EL (cell line): ENCODE measurements around the gene PLEKHG4B.
A peak's percentile ranks its signal among the peaks of the same experiment; 100 is the strongest.

Source experiments
- DNase-seq: peaks from one replicate; pipeline ENCODE4 v3.0.0-alpha.2; 2016

Gene PLEKHG4B

DNA sequence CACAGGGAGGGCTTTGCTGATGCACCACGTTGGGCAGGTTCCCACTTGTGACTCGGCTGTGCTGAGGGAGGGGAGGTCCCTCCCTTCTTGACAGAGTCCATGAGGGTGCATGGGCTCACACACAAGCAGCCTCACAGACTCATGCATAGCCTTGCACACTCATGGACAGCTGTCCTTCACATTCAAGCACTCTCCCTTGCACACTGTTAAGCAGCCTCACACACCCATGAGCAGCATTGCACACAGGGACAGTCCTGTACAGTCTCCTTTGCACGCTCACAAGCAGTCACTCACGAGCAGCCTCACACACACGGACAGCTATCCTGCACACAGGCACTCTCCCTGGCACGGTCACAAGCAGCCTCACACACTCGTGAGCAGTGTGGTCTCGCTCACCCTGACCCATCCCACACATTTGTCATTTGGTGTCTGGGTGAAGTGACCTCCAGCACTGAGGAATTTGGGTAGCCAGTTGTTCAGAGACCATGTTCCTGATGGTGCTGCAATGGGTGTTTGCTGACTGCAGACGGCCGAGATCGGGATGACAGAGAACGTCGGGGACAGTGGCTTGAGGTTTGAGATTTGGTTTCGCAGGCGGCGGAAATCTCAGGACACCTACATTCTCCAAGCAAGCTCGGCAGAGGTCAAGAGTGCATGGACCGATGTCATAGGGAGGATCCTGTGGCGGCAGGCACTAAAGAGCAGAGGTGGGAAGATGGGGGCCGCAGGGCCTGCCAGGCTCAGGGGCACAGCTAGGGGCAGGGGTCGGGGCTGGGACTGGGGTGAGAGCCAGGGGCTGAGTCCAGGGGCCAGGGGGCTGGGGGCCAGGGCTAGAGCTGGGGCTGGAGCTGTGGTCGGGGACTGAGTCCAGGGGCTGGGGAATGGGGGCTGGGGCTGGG is 81.7 kb downstream of the PLEKHG4B start:
- no peak for DNase-seq

DNA sequence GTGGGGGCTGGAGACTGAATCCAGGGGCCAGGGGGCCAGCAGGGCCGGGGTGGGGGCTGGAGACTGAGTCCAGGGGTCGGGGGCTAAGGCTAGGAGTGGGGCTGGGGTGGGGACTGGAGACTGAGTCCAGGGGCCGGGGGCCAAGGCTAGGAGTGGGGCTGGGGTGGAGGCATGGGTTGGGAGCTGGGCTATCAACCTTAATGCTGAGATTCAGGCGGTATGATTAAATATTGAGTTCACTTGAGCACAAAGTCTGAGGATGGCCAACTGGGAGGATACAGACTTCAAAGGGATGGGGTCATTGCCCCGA is 82.3 kb downstream of the PLEKHG4B start:
- DNase-seq, result no peak

DNA sequence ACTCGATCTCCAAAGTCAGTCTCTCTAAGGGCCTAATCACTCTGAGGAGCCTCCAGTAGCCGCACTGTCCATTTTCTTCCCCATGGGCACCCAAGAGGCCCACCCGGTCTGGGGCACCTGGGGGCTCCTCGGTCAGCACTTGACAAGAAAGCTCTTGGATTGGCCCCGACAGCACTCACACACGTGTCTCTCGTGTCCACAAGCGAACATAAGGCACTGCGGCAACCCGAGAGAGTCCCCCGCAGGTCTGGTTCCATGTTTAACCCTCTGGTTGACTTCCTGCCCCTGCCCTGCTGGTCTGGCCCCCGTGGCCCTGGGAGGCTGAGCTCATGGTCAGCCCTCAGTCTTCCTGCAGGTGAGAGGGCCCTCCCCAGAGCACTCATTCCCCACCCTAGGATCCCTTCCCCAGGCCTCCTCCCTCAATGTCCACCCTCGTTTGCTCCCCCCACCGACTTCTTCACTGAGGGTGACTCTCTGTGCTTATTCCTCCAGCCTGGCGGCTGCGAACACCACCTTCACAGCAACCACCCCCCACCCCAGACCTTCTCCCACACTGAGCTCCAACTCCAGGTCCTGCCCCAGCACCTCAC is 83.0 kb downstream of the PLEKHG4B start:
- DNase-seq, result no peak

DNA sequence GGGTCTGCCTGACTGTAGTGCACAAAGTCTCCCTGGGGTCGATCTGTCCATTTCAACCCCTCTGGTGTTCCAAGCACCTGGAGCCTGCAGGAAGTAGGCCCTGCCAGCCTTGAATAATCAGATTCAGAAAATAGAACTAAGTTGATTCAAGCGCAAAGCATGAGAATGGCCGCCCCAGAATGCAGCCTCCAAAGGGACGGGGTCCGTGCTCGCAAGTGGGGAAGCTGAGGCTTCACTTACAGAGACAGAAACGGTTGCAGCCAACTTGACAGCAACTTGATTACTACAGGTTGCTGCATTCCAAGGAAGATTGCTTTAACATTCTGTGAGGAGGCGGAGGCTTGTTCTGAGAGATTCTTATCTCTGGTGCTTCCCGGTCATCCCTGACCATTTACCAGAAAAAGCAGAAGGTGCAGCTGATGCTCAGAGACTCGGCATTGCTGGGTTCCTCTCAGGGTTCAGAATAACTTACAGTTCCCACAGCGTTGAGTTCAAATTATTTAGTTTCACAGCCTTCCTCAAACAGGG is 84.4 kb downstream of the PLEKHG4B start:
- DNase-seq, result no peak

DNA sequence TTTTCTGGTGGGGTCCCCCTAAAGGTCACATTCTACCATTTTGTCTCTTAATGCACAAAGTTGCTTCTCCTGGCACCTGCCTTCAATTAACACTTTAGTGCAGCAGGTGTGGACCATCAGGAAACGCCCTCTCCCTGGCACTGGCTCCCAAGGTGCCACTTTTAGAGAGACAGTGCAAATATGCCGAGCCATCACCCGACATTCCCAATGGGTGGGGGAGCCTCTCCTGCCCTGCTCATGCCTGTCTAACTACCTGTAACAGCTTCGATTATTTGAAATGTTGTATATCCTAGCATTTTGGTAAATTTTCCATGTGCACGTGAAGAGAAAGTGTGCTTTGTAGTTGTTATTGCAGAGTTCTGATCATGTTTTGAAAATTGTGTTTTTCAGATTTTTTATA is 86.1 kb downstream of the PLEKHG4B start:
- no peak for DNase-seq

DNA sequence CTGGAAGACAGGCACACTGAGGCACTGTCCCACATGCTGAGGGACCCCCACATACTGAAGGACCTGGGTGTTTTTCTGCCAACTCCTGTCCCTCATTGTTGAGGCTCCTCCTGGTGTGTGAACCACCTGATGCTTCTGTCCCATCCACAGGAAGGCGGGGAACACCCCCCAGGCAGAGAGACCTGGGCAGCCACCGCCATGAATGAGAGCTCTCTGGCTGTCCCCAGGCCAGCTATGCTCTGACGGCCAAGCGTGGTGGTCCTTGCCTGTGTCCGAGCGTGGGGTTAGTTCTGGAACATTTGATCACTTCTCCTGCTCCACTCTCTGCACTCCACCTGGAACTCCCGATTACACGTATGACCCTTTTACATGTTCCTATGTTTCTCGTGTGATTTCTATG is 87.4 kb downstream of the PLEKHG4B start:
- no peak for DNase-seq

DNA sequence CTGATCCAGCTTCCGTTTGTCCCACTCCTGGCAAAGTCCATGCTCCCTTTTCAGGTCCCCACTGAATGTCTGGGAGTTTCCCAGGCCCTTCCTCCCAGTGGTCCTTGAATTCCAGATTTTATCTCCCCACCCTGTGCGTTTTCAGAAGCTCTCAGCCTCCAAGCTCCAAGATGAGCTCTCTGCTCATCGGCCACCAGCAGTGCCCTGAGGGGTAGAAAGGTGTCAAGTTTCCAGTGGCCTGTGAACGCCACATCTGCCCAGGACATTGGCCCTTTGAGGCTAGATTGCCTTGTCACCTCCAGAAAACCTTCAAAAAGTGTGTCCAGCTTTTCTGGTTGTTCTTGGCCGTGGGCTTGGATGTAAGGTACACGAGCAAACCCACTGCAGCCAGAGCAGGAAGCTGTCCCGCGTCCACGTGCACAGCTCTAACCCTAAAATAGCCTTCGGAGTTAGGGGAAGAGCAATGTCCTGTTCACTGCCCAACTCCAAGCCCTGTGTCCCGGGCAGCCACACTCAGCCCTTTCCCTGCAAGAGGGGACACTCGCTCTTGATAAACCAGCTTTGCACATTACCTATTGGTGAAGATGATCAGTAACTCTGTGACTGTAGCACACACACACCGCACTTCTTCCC is 88.4 kb downstream of the PLEKHG4B start:
- no peak for DNase-seq

DNA sequence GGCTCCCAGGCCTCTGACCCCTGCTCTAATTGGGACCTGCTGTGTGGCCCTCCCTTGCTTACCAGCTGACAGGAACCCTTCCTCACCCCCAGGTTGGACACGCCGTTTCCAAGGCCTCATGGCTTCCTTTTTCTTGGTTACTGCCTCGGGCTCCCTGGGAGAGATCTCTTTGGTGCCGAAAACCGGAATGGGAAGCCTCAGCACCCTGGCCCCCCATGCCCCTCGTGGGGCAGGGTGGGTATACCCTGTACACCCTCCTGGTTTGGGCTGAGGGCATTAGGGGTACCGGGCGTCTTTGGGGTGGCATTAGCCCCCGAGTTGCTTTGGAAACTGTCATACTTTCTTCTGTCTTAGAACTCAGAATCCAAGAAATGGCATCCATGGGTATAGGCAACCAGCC is 89.2 kb downstream of the PLEKHG4B start:
- no peak for DNase-seq

DNA sequence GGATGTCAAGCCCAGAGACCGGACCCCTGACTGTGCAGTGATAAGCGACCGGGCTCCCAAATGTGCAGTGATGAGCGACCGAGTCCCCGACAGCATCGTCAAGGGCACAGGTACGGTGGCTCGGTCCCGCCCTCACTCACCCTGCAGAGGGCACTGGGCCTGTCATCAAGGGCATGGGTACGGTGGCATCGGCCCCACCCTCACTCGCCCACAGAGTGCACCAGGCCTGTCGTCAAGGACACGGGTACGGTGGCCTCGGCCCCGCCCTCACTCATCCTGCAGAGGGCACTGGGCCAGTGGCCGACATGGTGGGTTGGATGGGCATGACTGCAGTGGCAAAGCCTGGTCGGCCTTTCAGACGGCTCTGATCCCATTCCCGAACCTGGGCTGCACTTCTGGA is 89.6 kb downstream of the PLEKHG4B start:
- no peak for DNase-seq

DNA sequence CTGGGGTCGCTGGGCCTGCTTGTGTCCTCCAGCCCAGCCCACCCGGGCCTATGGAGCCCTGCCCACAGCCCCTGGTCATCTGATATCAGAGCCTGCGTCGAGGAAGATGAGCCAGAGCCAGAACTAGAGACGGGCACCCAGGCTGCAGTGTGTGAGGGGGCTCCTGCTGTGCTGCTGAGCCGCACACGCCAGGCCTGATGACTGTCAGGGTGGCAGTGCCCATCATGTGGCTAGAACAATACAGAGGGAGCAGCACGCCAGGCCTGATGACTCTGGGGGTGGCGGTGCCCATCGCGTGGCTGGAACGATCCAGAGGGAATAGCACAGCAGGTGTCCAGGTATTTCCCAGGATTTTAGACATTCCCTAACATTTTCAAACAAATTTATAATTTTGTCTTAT is 90.2 kb downstream of the PLEKHG4B start:
- no peak for DNase-seq

DNA sequence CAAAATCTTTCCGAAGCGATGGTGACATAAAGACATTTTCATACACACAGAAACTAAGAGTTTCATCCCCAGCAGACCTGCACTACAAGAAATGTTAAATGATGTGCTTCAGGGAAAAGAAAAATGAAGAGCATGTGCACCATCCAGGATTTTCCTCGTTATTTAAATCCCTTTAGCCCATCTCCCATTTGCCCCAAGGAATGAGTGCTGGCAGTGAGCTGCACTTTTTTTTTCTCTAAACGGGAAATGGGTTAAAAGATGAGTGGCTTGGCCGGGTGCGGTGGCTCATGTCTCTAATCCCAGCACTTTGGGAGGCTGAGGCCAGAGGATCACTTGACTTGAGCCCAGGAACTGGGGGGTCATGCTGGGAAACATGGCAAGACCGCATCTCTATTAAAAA is 92.5 kb downstream of the PLEKHG4B start:
- peak; percentile 58 for DNase-seq

DNA sequence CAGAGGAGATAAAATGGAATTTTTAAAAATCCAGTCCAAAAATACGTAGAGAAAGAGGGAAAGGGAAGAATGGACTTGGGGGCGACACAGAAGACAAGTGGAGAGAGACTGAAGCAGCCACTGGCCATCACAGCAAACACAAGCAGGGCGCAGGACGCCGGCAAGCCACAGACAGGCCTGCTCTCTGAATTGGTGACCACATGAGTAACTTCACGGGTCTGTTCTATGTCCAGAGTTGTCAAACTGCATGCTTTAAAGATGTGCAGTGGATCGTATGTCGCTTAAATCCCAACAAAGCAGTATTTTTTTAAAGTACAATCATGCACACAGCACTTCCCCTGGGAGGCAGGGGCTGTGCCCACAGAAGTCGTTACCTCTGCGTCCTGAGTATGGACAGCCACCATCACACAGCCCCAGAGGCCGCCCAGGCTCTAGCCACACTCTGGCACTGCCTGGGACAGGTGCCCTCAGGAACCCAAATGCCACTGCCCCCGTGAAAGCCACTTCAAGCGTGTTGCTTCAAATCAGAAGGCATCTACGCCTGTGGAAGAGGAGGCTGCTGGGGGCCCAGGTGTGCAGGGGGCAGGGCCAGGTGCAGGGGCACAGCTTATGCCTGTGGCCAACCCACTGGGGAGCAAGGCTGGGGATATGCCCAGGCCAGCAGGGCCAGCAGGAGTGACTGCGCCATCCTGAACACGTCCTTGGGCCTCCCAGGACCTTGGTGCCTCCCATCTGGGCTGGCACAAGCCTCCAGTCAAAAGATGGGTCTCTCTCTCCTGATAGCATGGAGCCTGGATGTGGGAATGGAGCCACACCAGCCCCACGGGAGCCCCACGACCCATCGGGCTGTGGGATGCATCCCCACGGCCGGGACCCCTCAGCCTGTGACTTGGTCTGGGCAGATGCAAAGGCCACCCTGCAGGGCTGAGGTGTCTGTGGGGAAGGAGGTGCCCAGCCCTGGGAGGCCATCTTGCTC is 93.4 kb downstream of the PLEKHG4B start:
- no peak for DNase-seq

DNA sequence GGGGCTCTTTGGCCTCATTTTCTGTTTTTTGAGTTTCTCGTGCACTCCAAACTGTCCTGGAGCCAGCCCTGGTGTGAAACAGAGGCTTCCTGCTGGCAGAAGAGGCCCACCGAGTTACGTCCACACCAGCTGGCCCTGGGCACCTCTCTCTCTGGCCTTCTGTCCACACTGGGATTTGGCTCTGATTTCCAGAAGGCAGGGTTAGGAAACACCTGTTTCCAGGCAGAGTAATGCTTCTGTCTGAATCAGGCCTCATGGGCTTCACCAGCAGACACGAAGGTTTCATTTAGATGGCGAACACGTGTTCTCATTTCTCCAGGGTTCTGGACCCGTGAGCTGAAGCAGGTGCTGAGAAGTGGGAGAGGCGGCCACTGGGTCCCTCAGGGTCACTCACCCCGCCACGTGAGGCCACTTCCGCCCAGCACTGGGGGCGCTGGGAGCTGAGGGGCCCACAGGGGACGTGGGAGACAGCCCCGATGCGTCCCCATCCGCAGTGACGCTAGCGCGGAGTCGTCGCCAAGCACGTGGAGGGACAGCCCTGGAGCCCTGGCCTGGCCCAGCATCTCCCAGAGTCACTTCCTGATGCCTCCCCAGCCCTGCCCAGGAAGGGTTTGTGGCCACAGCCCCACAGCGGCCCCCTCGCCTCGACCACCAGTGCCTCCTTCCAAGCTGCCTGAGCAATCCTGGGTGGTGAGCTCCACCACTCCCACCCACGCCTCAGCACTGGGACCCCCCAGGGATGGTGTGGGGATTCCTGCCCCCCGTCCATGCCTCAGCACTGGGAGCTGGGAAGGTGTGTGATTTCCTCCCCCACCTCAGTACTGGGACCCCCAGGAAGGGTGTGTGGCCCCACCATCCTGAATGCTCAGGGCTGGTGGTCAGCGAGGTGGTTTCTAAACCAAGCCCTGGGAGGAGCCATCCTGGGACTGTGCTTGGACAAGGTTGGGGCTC is 94.4 kb downstream of the PLEKHG4B start:
- DNase-seq, result no peak

DNA sequence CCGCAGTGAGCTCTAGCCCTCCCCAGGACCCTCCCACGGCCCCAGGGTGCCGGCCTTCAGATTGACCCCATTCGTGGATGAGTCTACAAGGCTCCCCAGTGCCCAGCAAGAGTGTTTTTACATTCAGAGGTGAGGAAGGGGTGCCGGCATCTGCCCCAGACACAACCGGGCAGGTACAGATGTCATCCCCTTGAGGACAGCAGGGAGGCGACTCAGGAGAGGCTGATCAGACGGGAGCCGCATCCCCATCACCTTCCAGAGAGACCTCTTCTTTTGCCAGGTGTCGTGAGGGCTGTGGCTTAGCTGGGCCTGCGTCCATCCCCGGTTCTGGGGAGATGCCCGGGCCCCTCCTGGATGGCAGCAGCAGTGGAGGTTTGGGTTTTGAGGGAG is 95.1 kb downstream of the PLEKHG4B start:
- no peak for DNase-seq

DNA sequence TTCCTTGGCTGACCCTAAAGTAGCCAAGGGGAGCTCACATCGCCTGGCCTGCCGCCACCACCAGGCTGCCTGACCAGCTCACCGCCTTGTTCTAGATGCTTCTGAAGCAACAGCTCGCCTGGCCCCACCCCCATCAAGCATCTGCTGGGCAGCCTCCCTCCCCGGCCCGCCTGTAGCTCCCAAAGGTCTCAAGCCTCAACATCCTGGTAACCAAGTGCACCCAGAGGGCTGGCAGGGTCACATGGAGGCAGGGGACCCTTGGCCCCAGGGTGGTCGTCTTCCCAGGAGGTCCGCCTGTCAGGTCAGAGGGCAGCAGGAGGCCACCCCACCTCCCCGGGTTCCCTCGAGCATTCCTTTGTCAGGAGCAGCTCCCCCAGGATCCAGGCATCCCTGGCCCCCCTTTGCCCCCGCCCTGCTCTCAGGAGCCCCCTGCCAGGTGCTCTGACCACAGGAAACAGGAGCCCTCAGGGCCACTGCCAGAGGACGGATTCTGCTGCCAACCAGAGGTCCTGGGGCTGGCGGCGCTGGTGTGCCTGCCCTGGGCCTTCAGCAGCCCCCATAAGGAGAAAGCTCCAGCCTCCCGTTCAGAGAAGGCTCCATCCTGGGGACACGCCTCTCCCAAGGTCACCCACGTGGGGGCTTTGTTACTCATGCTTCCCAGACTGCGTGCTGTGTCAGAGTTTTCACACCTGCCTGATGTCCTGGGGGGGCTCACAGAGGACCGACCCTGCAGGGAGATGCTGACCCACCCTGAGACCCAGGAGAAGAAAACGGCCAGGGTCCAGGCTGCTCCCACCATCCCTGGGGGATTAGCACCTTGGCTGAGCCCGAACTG is 95.9 kb downstream of the PLEKHG4B start:
- no peak for DNase-seq

DNA sequence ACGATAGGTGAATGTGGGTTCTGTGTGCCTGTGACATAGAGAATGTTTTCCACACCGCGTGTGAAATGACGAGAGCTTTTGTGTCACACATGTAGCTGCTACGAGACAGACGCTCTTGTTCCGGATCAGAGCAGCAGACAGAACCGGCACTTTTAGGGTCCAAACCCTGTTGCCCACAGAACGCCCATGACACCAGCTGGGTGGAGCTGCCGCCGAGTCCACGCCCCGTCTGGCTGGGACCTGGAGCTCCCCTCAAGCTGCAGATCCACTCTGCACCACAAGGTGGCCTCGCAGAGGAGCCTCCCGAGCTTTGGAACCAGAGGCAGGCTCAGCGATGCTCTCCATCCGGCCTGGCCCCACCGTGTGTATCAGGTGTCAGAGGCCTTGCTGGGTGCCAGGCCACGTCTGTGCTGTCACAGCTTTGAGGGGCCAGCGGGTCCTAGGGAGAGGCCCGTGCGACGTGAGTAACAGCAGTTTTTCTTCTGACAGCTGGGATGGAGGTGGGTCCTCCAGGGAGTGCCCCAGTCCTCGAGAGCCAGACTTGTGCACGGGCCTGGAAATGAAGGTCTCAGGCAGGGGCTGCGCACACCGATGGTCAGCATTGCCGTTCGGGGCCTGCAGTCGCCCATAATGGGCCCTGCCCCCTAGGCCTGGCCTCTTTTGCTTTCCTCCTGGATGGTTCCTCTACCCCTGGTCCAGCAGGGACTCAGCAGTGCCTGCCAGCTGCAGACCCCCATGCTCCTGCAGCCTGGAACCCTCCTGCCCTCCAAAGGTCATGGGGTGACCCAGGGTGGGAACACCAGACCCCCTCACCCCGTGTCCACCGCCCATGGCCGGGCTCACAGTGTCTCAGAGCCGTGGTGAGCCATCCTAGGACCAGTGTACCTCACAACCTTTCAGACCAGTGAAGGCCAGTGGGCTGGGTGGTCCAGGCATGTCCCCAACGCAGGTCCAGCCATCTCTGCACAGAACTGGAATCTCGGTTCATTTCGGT is 96.8 kb downstream of the PLEKHG4B start:
- peak; percentile 87 for DNase-seq

DNA sequence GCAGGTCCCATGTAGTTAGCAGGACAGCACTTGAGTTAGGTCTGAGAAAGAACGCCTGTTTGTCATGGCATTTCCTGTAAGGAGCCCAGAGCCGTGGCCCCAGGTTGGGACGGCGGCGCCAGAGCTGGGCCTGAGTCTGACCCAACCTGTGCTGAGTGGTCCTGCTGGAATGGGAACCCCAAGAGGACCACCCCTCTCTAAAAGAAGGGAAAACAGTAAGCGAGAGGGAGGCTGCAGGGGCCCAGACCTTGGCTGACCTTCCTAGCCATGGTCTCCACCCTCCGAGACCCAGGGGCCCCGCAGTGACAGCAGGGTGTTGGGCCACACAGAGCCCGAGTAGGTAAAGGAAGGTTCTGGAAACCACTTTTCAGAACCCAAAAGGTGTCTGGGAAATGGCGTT is 97.5 kb downstream of the PLEKHG4B start:
- DNase-seq, result no peak

DNA sequence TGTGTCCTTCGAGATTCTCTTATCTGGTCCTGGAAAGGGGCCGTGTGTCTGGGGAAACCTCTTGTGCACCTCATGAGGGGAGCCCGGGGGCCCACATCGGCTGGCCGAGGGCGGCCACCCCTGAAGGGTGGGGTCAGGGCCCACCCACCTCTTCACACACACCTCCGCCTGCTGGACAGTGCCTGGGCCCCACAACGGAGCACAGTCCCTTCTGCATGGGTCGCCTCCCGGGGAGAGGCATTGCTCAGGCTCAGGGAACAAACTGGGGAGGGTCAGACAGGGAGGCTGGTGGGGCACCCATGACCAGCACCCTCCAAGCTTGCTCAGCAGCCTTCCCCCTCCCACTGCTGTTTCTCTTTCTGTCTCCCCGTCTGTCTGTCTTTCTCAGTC is 98.0 kb downstream of the PLEKHG4B start:
- DNase-seq, result no peak

DNA sequence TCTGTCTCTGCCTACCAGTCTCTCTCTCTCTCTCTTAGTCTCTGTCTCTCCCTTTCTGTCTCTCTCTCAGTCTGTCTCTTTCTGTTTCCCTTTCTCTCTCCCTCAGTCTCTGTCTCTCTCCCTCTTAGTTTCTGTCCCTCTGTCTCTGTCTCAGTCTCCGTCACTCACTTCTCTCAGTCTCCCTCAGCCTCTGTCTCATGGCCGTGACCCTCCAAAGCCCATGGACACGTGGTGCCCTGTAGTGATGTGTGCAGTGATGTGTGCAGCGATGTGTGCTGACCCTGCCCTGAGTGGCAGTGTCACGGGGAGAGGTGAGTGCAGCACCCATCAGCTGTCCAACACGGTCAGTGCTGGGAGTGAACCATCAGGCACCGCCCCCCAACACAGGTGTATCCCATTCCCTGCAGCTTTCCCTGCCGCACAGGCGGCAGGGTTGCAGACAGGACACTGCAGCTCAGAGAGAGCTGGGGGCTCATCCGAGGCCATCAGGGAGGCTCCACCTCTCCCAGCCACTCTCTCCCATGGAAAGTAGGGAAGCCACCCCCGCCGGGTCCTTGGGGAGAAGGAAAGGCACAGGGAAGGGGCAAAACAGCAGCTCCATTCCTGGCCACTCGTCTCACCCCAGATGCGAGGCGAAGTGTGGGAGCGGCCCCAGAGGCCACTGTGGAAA is 98.5 kb downstream of the PLEKHG4B start:
- DNase-seq, result no peak
